Fibroblast of the aortic adventitia (primary cell): Measurements from ENCODE around the gene FOXB1. TPM values are rescaled to one million over a fixed set of nuclear protein-coding genes. Genes with fewer than 3 reads are reported as not detected.

Source experiments
- DNase-seq: peaks from one replicate; pipeline ENCODE4 v3.0.0-alpha.2; 2010; ENCODE audit warnings: low read depth
- H3K4me3 ChIP-seq: 2 replicates; pipeline ENCODE4 v1.5.1; 2011; ENCODE audit warnings: low read depth, mild to moderate bottlenecking, control low read depth, low read length, moderate library complexity
- CTCF ChIP-seq: IDR thresholded peaks from 2 replicates; pipeline ENCODE4 v1.5.1; 2011; ENCODE audit warnings: mild to moderate bottlenecking, low read length, control low read depth, inconsistent platforms; ENCODE audit not compliant: insufficient read depth
- total RNA-seq: library from RNA; depleted of rRNA; stranded (reverse); fragments of >200 nt; gene quantifications from 2 replicates; pipeline ENCODE4 v1.2.3, GENCODE V29; 2012; ENCODE audit warnings: low replicate concordance

The FOXB1 gene
- total RNA-seq, 1 donor: not detected

DNA sequence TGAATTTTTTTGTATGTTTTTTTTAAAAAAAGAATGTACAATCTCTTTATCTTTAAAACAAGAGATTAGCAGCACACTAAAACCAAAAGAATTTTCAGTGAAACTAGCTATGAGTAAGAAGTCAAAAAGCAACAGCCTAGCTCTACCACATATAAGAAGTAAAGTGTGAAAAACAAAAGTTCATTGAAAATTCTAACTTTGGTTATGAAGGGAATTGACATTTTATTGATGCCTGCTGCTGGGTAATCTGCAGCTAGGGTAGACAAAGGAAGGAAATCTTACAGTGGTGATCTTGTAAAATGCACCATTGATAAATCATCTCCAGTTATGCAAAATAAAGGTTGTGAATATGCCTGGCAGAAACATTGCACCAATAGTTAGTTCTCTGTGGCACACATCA, 37.8 kb upstream of the FOXB1 start:
- no peak for TF ChIP-seq CTCF
- H3K4me3 ChIP-seq: no peak overlapping the region
- no peak for DNase-seq

DNA sequence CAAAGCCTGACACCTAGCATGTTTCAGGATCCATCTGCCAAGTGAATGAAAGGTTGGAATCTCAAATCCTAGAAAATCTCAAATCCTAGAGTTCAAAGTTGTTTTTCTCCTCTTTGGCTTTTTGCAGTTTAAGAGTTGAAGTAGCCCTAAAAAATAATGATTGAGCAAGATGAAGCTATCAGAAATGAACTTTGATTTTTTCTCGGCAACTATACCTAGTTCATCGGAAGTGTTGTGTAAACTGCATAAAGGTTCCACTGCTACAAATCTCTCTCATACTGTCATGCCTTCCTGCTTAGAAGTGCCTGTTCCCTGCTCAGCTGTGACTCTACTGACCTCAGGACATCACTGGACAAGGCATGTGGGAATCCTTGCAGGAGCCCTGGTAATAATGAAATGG, 35.8 kb upstream of the FOXB1 start:
- TF ChIP-seq CTCF: no peak
- DNase-seq: no peak
- H3K4me3 ChIP-seq: no peak overlapping the region

DNA sequence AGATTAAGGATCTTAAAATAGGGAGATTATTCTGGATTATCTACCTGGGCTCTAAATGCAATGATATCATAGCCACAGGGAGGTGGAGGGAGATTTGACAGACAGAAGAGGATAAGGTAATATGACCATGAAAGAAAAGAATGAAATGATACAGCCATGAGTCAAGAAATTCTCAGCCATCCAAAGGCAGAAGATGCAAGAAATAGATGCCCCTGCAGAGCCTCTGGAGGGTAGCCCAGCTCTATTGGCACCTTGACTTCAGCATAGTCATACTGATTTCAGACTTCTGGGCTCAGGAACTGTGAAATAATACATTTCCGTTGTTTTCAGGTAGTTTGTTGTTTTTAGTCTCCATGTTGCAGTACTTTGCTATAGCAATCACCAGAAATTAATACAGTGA, 31.9 kb upstream of the FOXB1 start:
- no peak overlapping the region for H3K4me3 ChIP-seq
- DNase-seq: no peak
- TF ChIP-seq CTCF: no peak

DNA sequence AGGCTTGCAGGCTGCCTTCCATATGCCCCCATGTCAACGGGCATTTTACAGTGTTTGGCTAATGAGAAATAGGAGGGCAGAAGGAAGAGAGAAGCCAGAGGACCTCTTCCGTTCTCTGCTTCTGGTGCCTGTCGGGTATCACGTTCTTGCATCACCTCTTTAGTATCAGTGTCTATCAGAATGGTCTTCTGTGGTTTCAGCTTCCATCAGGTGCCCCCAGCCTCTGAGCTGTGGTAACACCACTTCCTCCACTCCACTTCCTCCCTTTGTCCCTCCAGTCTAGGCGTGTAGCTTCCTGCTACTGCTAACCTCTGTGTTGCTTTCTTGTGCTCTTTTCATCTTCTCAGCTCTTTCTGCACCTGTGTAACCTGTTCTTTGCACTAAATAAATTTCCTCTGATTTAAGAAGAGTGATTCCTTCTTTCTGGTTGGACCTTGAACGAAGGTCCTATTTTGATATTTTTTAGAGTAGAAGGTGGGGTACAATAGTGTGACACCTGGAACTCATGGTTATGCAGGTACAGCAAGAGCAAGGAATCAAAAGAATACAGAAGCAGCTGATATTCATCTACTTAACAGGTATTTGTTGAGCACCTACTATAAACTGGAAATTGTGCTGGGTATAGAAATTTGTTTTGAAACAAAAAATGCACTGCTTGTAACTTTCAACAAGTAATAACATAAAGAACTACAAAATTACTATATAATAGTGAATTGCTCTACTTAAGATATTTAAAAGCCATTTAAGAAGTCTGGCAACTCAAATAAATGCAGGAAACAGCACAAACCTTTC, 27.4 kb upstream of the FOXB1 start:
- no peak overlapping the region for H3K4me3 ChIP-seq
- no peak for DNase-seq
- TF ChIP-seq CTCF: no peak

DNA sequence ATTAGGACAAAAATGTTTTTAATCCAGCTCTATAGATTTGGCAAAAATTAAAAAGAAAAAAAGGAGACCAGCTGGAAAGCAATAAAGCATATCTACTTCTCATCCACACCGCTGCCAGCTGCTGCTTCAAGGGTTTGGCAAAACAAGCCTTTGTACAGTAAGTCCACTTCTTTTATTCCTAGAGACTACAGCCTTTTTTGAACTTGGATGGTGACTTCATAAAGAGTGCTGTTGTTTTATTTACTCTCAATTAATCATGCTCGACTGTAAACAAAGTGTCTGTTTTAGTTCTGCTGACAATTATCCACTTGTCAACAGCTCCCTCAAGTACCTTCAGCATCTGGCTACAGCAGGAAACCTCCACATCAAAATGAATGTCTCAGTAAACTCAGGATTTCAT, 12.3 kb upstream of the FOXB1 start:
- H3K4me3 ChIP-seq: no peak overlapping the region
- no peak for TF ChIP-seq CTCF

GRCh38 chr15:59993041-59993750, 10.9 kb upstream of the FOXB1 start:
- DNase-seq: no peak
- H3K4me3 ChIP-seq: no peak overlapping the region
- no peak for TF ChIP-seq CTCF

More for the DNA sequence above, 12.3 kb upstream of the FOXB1 start:
- no peak for DNase-seq
